Measurements from ENCODE around the gene ADAMTS8. TPM values are rescaled to one million over a fixed set of nuclear protein-coding genes. Genes with fewer than 3 reads are reported as not detected.

ADAMTS8 gene
- total RNA-seq, 1 experiment from 2014 or later = not detected

- Histone ChIP-seq H3K36me3 (ENCODE audit: insufficient read depth, low read length) (no peaks in the 10 kb centered on the region), H3K4me1 (ENCODE audit: low read length) (peaks cover 3% of the 10 kb centered on the region), H2AFZ (ENCODE audit: low read length) (no peak overlapping the region), H3K9ac (ENCODE audit: low read length) (no peak overlapping the region), H3K27me3 (ENCODE audit: low read length) (no peaks in the 10 kb centered on the region), H3K27ac (ENCODE audit: low read length) (no peak overlapping the region), H4K20me1 (ENCODE audit: insufficient read depth, low read depth, low read length) (no peaks in the 10 kb centered on the region), H3K79me2 (ENCODE audit: low read length) (no peaks in the 10 kb centered on the region), H3K4me2 (ENCODE audit: low read depth, low read length, poor library complexity, severe bottlenecking) (no peak overlapping the region), H3K9me2 (replicated peaks; ENCODE audit: insufficient read depth, low read length) (no peaks in the 10 kb centered on the region), H3K9me3 (ENCODE audit: low read length) (no peaks in the 10 kb centered on the region), H3K4me3 (ENCODE audit: low read length) (no peak overlapping the region)
- DNase-seq = no peak
Observed at GRCh38 chr11:130381317-130381716, 47.1 kb downstream of the ADAMTS8 start.

GRCh38 chr11:130380778-130381177 lies 47.6 kb downstream of the ADAMTS8 start:
- no peak for DNase-seq
- Histone ChIP-seq H3K4me3 (ENCODE audit: low read length) (no peak overlapping the region), H2AFZ (ENCODE audit: low read length) (no peak overlapping the region), H3K27ac (ENCODE audit: low read length) (no peak overlapping the region), H3K79me2 (ENCODE audit: low read length) (no peaks in the 10 kb centered on the region), H3K9ac (ENCODE audit: low read length) (no peak overlapping the region), H3K4me1 (ENCODE audit: low read length) (peaks cover 3% of the 10 kb centered on the region), H3K9me3 (ENCODE audit: low read length) (no peaks in the 10 kb centered on the region), H3K4me2 (ENCODE audit: low read depth, low read length, poor library complexity, severe bottlenecking) (no peak overlapping the region), H3K36me3 (ENCODE audit: insufficient read depth, low read length) (no peaks in the 10 kb centered on the region), H4K20me1 (ENCODE audit: insufficient read depth, low read depth, low read length) (no peaks in the 10 kb centered on the region), H3K27me3 (ENCODE audit: low read length) (no peaks in the 10 kb centered on the region), H3K9me2 (replicated peaks; ENCODE audit: insufficient read depth, low read length) (no peaks in the 10 kb centered on the region)

- H4K20me1 ChIP-seq (ENCODE audit: insufficient read depth, low read depth, low read length) = no peaks in the 10 kb centered on the region
Observed at GRCh38 chr11:130379276-130379675, 49.1 kb downstream of the ADAMTS8 start.

GRCh38 chr11:130370845-130371590 lies 57.4 kb downstream of the ADAMTS8 start:
- Histone ChIP-seq H3K4me1 (ENCODE audit: low read length) (peaks cover 4% of the 10 kb centered on the region; the same call in 1 of the 2 replicates), H3K9ac (ENCODE audit: low read length) (no peak overlapping the region), H3K9me2 (replicated peaks; ENCODE audit: insufficient read depth, low read length) (no peaks in the 10 kb centered on the region), H3K9me3 (ENCODE audit: low read length) (no peaks in the 10 kb centered on the region), H3K27ac (ENCODE audit: low read length) (no peak overlapping the region), H3K4me3 (ENCODE audit: low read length) (no peak overlapping the region), H3K27me3 (ENCODE audit: low read length) (no peaks in the 10 kb centered on the region), H4K20me1 (ENCODE audit: insufficient read depth, low read depth, low read length) (no peaks in the 10 kb centered on the region), H3K79me2 (ENCODE audit: low read length) (no peaks in the 10 kb centered on the region), H3K36me3 (ENCODE audit: insufficient read depth, low read length) (no peaks in the 10 kb centered on the region), H2AFZ (ENCODE audit: low read length) (no peak overlapping the region), H3K4me2 (ENCODE audit: low read depth, low read length, poor library complexity, severe bottlenecking) (no peak overlapping the region)
- peak; percentile 46 for DNase-seq

More at GRCh38 chr11:130379276-130379675, 49.1 kb downstream of the ADAMTS8 start:
- no peak overlapping the region for H3K4me2 ChIP-seq (ENCODE audit: low read depth, low read length, poor library complexity, severe bottlenecking)
- H3K36me3 ChIP-seq (ENCODE audit: insufficient read depth, low read length) = no peaks in the 10 kb centered on the region
- H3K4me1 ChIP-seq (ENCODE audit: low read length) = peaks cover 3% of the 10 kb centered on the region
- no peak overlapping the region for H3K9ac ChIP-seq (ENCODE audit: low read length)
- no peaks in the 10 kb centered on the region for H3K27me3 ChIP-seq (ENCODE audit: low read length)
- H3K9me3 ChIP-seq (ENCODE audit: low read length) = no peaks in the 10 kb centered on the region
- no peaks in the 10 kb centered on the region for H3K79me2 ChIP-seq (ENCODE audit: low read length)
- no peak for DNase-seq
- no peak overlapping the region for H3K27ac ChIP-seq (ENCODE audit: low read length)
- no peak overlapping the region for H3K4me3 ChIP-seq (ENCODE audit: low read length)
- H2AFZ ChIP-seq (ENCODE audit: low read length) = no peak overlapping the region
- no peaks in the 10 kb centered on the region for H3K9me2 ChIP-seq (replicated peaks; ENCODE audit: insufficient read depth, low read length)

- peaks cover 4% of the 10 kb centered on the region; the same call in 1 of the 2 replicates for H3K4me1 ChIP-seq (ENCODE audit: low read length)
- H3K9ac ChIP-seq (ENCODE audit: low read length) = no peak overlapping the region
- no peaks in the 10 kb centered on the region for H3K27me3 ChIP-seq (ENCODE audit: low read length)
- no peaks in the 10 kb centered on the region for H3K79me2 ChIP-seq (ENCODE audit: low read length)
- no peaks in the 10 kb centered on the region for H4K20me1 ChIP-seq (ENCODE audit: insufficient read depth, low read depth, low read length)
- H3K4me3 ChIP-seq (ENCODE audit: low read length) = no peak overlapping the region
- no peak overlapping the region for H3K27ac ChIP-seq (ENCODE audit: low read length)
- no peak overlapping the region for H3K4me2 ChIP-seq (ENCODE audit: low read depth, low read length, poor library complexity, severe bottlenecking)
- no peaks in the 10 kb centered on the region for H3K9me3 ChIP-seq (ENCODE audit: low read length)
- no peak for DNase-seq
- no peaks in the 10 kb centered on the region for H3K9me2 ChIP-seq (replicated peaks; ENCODE audit: insufficient read depth, low read length)
- H3K36me3 ChIP-seq (ENCODE audit: insufficient read depth, low read length) = no peaks in the 10 kb centered on the region
- H2AFZ ChIP-seq (ENCODE audit: low read length) = no peak overlapping the region
Observed at GRCh38 chr11:130369713-130370112, 58.7 kb downstream of the ADAMTS8 start.

- Histone ChIP-seq H4K20me1 (ENCODE audit: insufficient read depth, low read depth, low read length) (no peaks in the 10 kb centered on the region), H2AFZ (ENCODE audit: low read length) (no peak overlapping the region), H3K4me3 (ENCODE audit: low read length) (no peak overlapping the region), H3K9me3 (ENCODE audit: low read length) (no peaks in the 10 kb centered on the region), H3K9ac (ENCODE audit: low read length) (no peak overlapping the region), H3K4me2 (ENCODE audit: low read depth, low read length, poor library complexity, severe bottlenecking) (no peak overlapping the region), H3K9me2 (replicated peaks; ENCODE audit: insufficient read depth, low read length) (no peaks in the 10 kb centered on the region), H3K27ac (ENCODE audit: low read length) (no peak overlapping the region), H3K27me3 (ENCODE audit: low read length) (no peaks in the 10 kb centered on the region), H3K79me2 (ENCODE audit: low read length) (no peaks in the 10 kb centered on the region), H3K4me1 (ENCODE audit: low read length) (peaks cover 4% of the 10 kb centered on the region; the same call in 1 of the 2 replicates), H3K36me3 (ENCODE audit: insufficient read depth, low read length) (no peaks in the 10 kb centered on the region)
- DNase-seq = no peak
Observed at GRCh38 chr11:130369141-130369691, 59.2 kb downstream of the ADAMTS8 start.

- Histone ChIP-seq H3K27ac (ENCODE audit: low read length) (no peak overlapping the region), H3K4me3 (ENCODE audit: low read length) (no peak overlapping the region), H2AFZ (ENCODE audit: low read length) (no peak overlapping the region), H3K9me3 (ENCODE audit: low read length) (no peaks in the 10 kb centered on the region), H3K9me2 (replicated peaks; ENCODE audit: insufficient read depth, low read length) (no peaks in the 10 kb centered on the region), H3K36me3 (ENCODE audit: insufficient read depth, low read length) (no peaks in the 10 kb centered on the region), H3K9ac (ENCODE audit: low read length) (no peak overlapping the region), H4K20me1 (ENCODE audit: insufficient read depth, low read depth, low read length) (no peaks in the 10 kb centered on the region), H3K79me2 (ENCODE audit: low read length) (no peaks in the 10 kb centered on the region), H3K4me2 (ENCODE audit: low read depth, low read length, poor library complexity, severe bottlenecking) (no peak overlapping the region), H3K27me3 (ENCODE audit: low read length) (no peaks in the 10 kb centered on the region), H3K4me1 (ENCODE audit: low read length) (no peaks in the 10 kb centered on the region)
- DNase-seq = no peak
Observed at GRCh38 chr11:130359419-130359818, 69.0 kb downstream of the ADAMTS8 start.

GRCh38 chr11:130358398-130358797 lies 70.0 kb downstream of the ADAMTS8 start:
- H3K4me3 ChIP-seq (ENCODE audit: low read length) = no peak overlapping the region
- H3K79me2 ChIP-seq (ENCODE audit: low read length) = no peaks in the 10 kb centered on the region
- no peaks in the 10 kb centered on the region for H3K9me3 ChIP-seq (ENCODE audit: low read length)
- no peaks in the 10 kb centered on the region for H4K20me1 ChIP-seq (ENCODE audit: insufficient read depth, low read depth, low read length)
- no peaks in the 10 kb centered on the region for H3K27me3 ChIP-seq (ENCODE audit: low read length)
- no peaks in the 10 kb centered on the region for H3K4me1 ChIP-seq (ENCODE audit: low read length)
- H2AFZ ChIP-seq (ENCODE audit: low read length) = no peak overlapping the region
- H3K27ac ChIP-seq (ENCODE audit: low read length) = no peak overlapping the region
- no peak overlapping the region for H3K4me2 ChIP-seq (ENCODE audit: low read depth, low read length, poor library complexity, severe bottlenecking)
- H3K36me3 ChIP-seq (ENCODE audit: insufficient read depth, low read length) = no peaks in the 10 kb centered on the region
- DNase-seq = no peak
- no peaks in the 10 kb centered on the region for H3K9me2 ChIP-seq (replicated peaks; ENCODE audit: insufficient read depth, low read length)
- no peak overlapping the region for H3K9ac ChIP-seq (ENCODE audit: low read length)

All from Karpas-422 (cell line).